ENCODE results near the gene BPIFB3. TPM values are rescaled to one million over a fixed set of nuclear protein-coding genes. Genes with fewer than 3 reads are reported as not detected.

Gene BPIFB3
- total RNA-seq, 4 donors from 2014 or later = not detected

Other genes with a start within 250 kb of the BPIFB3 start
- gene MAPRE1, start 233.9 kb upstream of the BPIFB3 start, total RNA-seq = 100 to 1,000 TPM in 2 of 4 donors, 10 to 100 TPM in 2; 44.8 to 112 (median 101) TPM
- 1 to 10 TPM in 2 of 4 donors, not detected in 2; 1.4 to 1.5 TPM for gene EFCAB8, start 195.0 kb upstream of the BPIFB3 start, total RNA-seq
- not detected for gene SUN5, start 49.5 kb upstream of the BPIFB3 start, total RNA-seq
- not detected for gene BPIFB2, start 46.2 kb upstream of the BPIFB3 start, total RNA-seq
- gene BPIFB6, start 22.3 kb upstream of the BPIFB3 start, total RNA-seq = not detected
- not detected for gene BPIFB4, start 25.7 kb downstream of the BPIFB3 start, total RNA-seq
- gene BPIFA2, start 114.3 kb downstream of the BPIFB3 start, total RNA-seq = not detected
- not detected for gene BPIFA3, start 163.4 kb downstream of the BPIFB3 start, total RNA-seq
- gene BPIFA1, start 182.1 kb downstream of the BPIFB3 start, total RNA-seq = not detected
- gene BPIFB1, start 229.3 kb downstream of the BPIFB3 start, total RNA-seq = under 1 TPM in 1 of 4 donors, not detected in 3; 0.21 TPM

Data from uterus (tissue), 4 donors.